H1 (cell line): ENCODE data around the gene CAPS. TPM values are rescaled to one million over a fixed set of nuclear protein-coding genes. Genes with fewer than 3 reads are reported as not detected.

Experiments used
- CTCF ChIA-PET: fragments of 300-600 bp; sonication (Branson Sonifier 250); formaldehyde crosslinking; loops from one replicate; lab custom pipeline; 2021; ENCODE audit not compliant: partially characterized antibody; lab: Charles Lee
- POLR2A ChIA-PET: fragments of 300-600 bp; sonication (Branson Sonifier 250); formaldehyde crosslinking; loops from one replicate; lab custom pipeline; 2021; ENCODE audit warnings: inconsistent platforms; ENCODE audit not compliant: partially characterized antibody; lab: Charles Lee
- DNase-seq, 2 experiments: peaks; one replicate each; pipeline versions ENCODE4 v3.0.0 to v3.0.0-alpha.2; 2010 to 2022; ENCODE audit warnings: low spot score in 2 of 2, low read depth in 1 of 2, mixed read lengths in 1 of 2
- FAIRE-seq: peaks from 2 replicates; lab custom pipeline; 2011; peaks lifted over from hg19 to GRCh38; lab: Jason Lieb, UNC
- H2AFZ ChIP-seq: 2 replicates; pipeline ENCODE4 v1.8.1; 2012; ENCODE audit warnings: low read length, inconsistent platforms
- H2AK5ac ChIP-seq: 2 replicates; pipeline ENCODE4 v1.6.1; 2013; ENCODE audit warnings: low read depth, low read length
- H2BK120ac ChIP-seq: replicated peaks from 2 replicates; pipeline ENCODE3; 2013; ENCODE audit warnings: low read depth, low read length, inconsistent platforms
- H2BK12ac ChIP-seq: 2 replicates; pipeline ENCODE4 v1.6.1; 2013; ENCODE audit warnings: low read depth, low read length
- H2BK15ac ChIP-seq: 2 replicates; pipeline ENCODE4 v1.6.1; 2013; ENCODE audit warnings: low read length
- H2BK20ac ChIP-seq: 2 replicates; pipeline ENCODE4 v1.6.1; 2013; ENCODE audit warnings: low read length
- H2BK5ac ChIP-seq: 2 replicates; pipeline ENCODE4 v1.6.1; 2013; ENCODE audit warnings: low read depth, low read length
- H3K14ac ChIP-seq: 2 replicates; pipeline ENCODE4 v1.6.1; 2013; ENCODE audit warnings: inconsistent platforms; ENCODE audit not compliant: insufficient read length
- H3K18ac ChIP-seq: 2 replicates; pipeline ENCODE4 v1.6.1; 2013; ENCODE audit warnings: low read length; ENCODE audit errors: extremely low read depth
- H3K23ac ChIP-seq: 2 replicates; pipeline ENCODE4 v1.6.1; 2013; ENCODE audit warnings: inconsistent platforms; ENCODE audit not compliant: insufficient read length
- H3K23me2 ChIP-seq: 2 replicates; pipeline ENCODE4 v1.6.1; 2013; ENCODE audit warnings: low read depth, low read length
- H3K27ac ChIP-seq: 2 replicates; pipeline ENCODE4 v1.6.1; 2011; ENCODE audit warnings: low read depth, low read length, inconsistent platforms
- H3K27me3 ChIP-seq, 4 experiments: replicated peaks in 1 of 4; 1 replicate in 1 of 4; 2 replicates in 3 of 4; pipeline versions ENCODE4 v1.6.1 to v1.8.1; 2011 to 2013; ENCODE audit warnings: low read length in 3 of 4, mild to moderate bottlenecking in 3 of 4, inconsistent platforms in 2 of 4, mixed read lengths in 2 of 4, moderate library complexity in 1 of 4; ENCODE audit not compliant: control insufficient read depth in 3 of 4, insufficient read depth in 3 of 4; ENCODE audit errors: extremely low read depth in 1 of 4
- H3K36me3 ChIP-seq, 4 experiments: 2 replicates each; pipeline versions ENCODE4 v1.6.1 to v1.8.1; 2011 to 2013; ENCODE audit warnings: mild to moderate bottlenecking in 4 of 4, low read length in 3 of 4, moderate library complexity in 2 of 4, control low read depth in 1 of 4, inconsistent platforms in 1 of 4; ENCODE audit not compliant: insufficient read depth in 4 of 4, control insufficient read depth in 2 of 4
- H3K4ac ChIP-seq: replicated peaks from 2 replicates; pipeline ENCODE3; 2013; ENCODE audit warnings: low read length, low read depth, mixed read lengths, inconsistent platforms; ENCODE audit not compliant: insufficient read length
- H3K4me1 ChIP-seq, 4 experiments: replicated peaks in 1 of 4; 1 replicate in 1 of 4; 2 replicates in 3 of 4; pipeline versions ENCODE4 v1.6.1 to v1.8.1; 2011 to 2013; ENCODE audit warnings: low read length in 3 of 4, inconsistent platforms in 2 of 4, mixed read lengths in 1 of 4; ENCODE audit not compliant: insufficient read depth in 4 of 4, control insufficient read depth in 3 of 4
- H3K4me2 ChIP-seq, 2 experiments: 2 replicates each; pipeline versions ENCODE4 v1.6.1 to v1.8.1; 2011 to 2013; ENCODE audit warnings: low read depth in 2 of 2, low read length in 2 of 2, control low read depth in 1 of 2, inconsistent platforms in 1 of 2, mild to moderate bottlenecking in 1 of 2; ENCODE audit not compliant: insufficient read depth in 1 of 2
- H3K4me3 ChIP-seq, 4 experiments: fragments of 200-600, 300-600 bp in 1 of 4; sonication (generic), shearing (Covaris generic), sonication (Bioruptor Twin) in 1 of 4; 2 replicates each; pipeline versions ENCODE4 v1.5.1 to v1.8.1; 2011 to 2016; ENCODE audit warnings: low read length in 4 of 4, low read depth in 3 of 4, control low read depth in 2 of 4, inconsistent platforms in 2 of 4, mild to moderate bottlenecking in 2 of 4, mixed read lengths in 1 of 4, moderate library complexity in 1 of 4; ENCODE audit not compliant: insufficient read depth in 2 of 4; ENCODE audit errors: extremely low read depth in 1 of 4
- H3K56ac ChIP-seq: replicated peaks from 2 replicates; pipeline ENCODE3; 2013; ENCODE audit warnings: low read depth, mild to moderate bottlenecking, mixed read lengths, low read length, inconsistent platforms; ENCODE audit not compliant: insufficient read length
- H3K79me1 ChIP-seq: 2 replicates; pipeline ENCODE4 v1.6.1; 2013; ENCODE audit warnings: low read depth, low read length, control low read depth
- H3K79me2 ChIP-seq, 2 experiments: 2 replicates each; pipeline versions ENCODE4 v1.6.1 to v1.8.1; 2012 to 2013; ENCODE audit warnings: low read length in 2 of 2, mild to moderate bottlenecking in 2 of 2, inconsistent platforms in 1 of 2; ENCODE audit not compliant: insufficient read depth in 2 of 2, control insufficient read depth in 1 of 2
- H3K9ac ChIP-seq, 4 experiments: replicated peaks in 1 of 4; 1 replicate in 1 of 4; 2 replicates in 3 of 4; pipeline versions ENCODE4 v1.6.1 to v1.8.1; 2011 to 2013; ENCODE audit warnings: low read depth in 3 of 4, low read length in 3 of 4, control low read depth in 2 of 4, mild to moderate bottlenecking in 2 of 4, moderate library complexity in 2 of 4, inconsistent platforms in 1 of 4; ENCODE audit errors: extremely low read depth in 1 of 4
- H3K9me3 ChIP-seq, 2 experiments: 2 replicates each; pipeline versions ENCODE4 v1.6.1 to v1.8.1; 2012 to 2013; ENCODE audit warnings: mild to moderate bottlenecking in 2 of 2, moderate library complexity in 2 of 2, control low read depth in 1 of 2, inconsistent platforms in 1 of 2, low read depth in 1 of 2, low read length in 1 of 2, mixed read lengths in 1 of 2; ENCODE audit not compliant: insufficient read depth in 2 of 2
- H4K20me1 ChIP-seq, 2 experiments: replicated peaks in 1 of 2; 2 replicates each; pipeline versions ENCODE3 to v1.8.1; 2011 to 2013; ENCODE audit warnings: inconsistent platforms in 2 of 2, low read length in 2 of 2, mild to moderate bottlenecking in 1 of 2; ENCODE audit not compliant: insufficient read depth in 2 of 2, control insufficient read depth in 1 of 2
- H4K5ac ChIP-seq: 2 replicates; pipeline ENCODE4 v1.6.1; 2013; ENCODE audit warnings: low read length, low read depth, mixed read lengths, inconsistent platforms; ENCODE audit not compliant: insufficient read length
- H4K8ac ChIP-seq: 2 replicates; pipeline ENCODE4 v1.8.0; 2013; ENCODE audit warnings: mild to moderate bottlenecking, moderate library complexity, low read length, inconsistent platforms; ENCODE audit not compliant: insufficient read depth; ENCODE audit errors: extremely low read depth
- H4K91ac ChIP-seq: replicated peaks from 2 replicates; pipeline ENCODE3; 2013; ENCODE audit warnings: low read length, mixed read lengths, inconsistent platforms; ENCODE audit not compliant: insufficient read length
- EGR1 ChIP-seq: IDR thresholded peaks from 2 replicates; pipeline ENCODE4 v1.6.1; 2011; ENCODE audit warnings: low read depth, low read length, borderline replicate concordance
- EP300 ChIP-seq, 2 experiments: IDR thresholded peaks; 1 replicate in 1 of 2; 2 replicates in 1 of 2; pipeline ENCODE4 v1.6.1; 2011 to 2012; ENCODE audit warnings: low read depth in 2 of 2, low read length in 2 of 2, mild to moderate bottlenecking in 2 of 2, borderline replicate concordance in 1 of 2, inconsistent platforms in 1 of 2, moderate library complexity in 1 of 2
- GTF2F1 ChIP-seq: IDR thresholded peaks from 2 replicates; pipeline ENCODE4 v1.6.1; 2012; ENCODE audit warnings: low read depth, low read length, improper control_type of control experiment, borderline replicate concordance
- JUND ChIP-seq: IDR thresholded peaks from 2 replicates; pipeline ENCODE4 v1.6.1; 2011; ENCODE audit warnings: mild to moderate bottlenecking, improper control_type of control experiment, low read length
- KDM4A ChIP-seq: IDR thresholded peaks from one replicate; pipeline ENCODE4 v1.7.1; 2012; ENCODE audit warnings: low read depth, mild to moderate bottlenecking, moderate library complexity, low read length, inconsistent platforms; ENCODE audit not compliant: severe bottlenecking
- MAFK ChIP-seq: IDR thresholded peaks from 2 replicates; pipeline ENCODE4 v1.6.1; 2012; ENCODE audit warnings: low read depth, mild to moderate bottlenecking, improper control_type of control experiment, low read length
- NANOG ChIP-seq: IDR thresholded peaks from 2 replicates; pipeline ENCODE4 v1.6.1; 2011; ENCODE audit warnings: low read length, low read depth, mild to moderate bottlenecking, inconsistent platforms; ENCODE audit not compliant: insufficient read depth, poor library complexity, severe bottlenecking
- NRF1 ChIP-seq: IDR thresholded peaks from 2 replicates; pipeline ENCODE4 v1.6.1; 2011; ENCODE audit warnings: mild to moderate bottlenecking, low read depth, low read length, improper control_type of control experiment
- RNF2 ChIP-seq: fragments of 200-900, 300-1000 bp; sonication (generic); IDR thresholded peaks from 2 replicates; pipeline ENCODE4 v1.7.1; 2016; ENCODE audit warnings: borderline replicate concordance, low read depth, mild to moderate bottlenecking, antibody characterized with exemption, low read length; ENCODE audit not compliant: poor library complexity, severe bottlenecking; ENCODE audit errors: missing control alignments
- SIRT6 ChIP-seq: IDR thresholded peaks from one replicate; pipeline ENCODE4 v1.7.1; 2012; ENCODE audit warnings: low read length, inconsistent platforms
- SIX5 ChIP-seq: IDR thresholded peaks from 2 replicates; pipeline ENCODE4 v1.6.1; 2011; ENCODE audit warnings: mild to moderate bottlenecking, low read depth, low read length
- SP2 ChIP-seq: IDR thresholded peaks from 2 replicates; pipeline ENCODE4 v1.6.1; 2012; ENCODE audit warnings: mild to moderate bottlenecking, low read length, inconsistent platforms
- WGBS, 2 experiments: shearing (Covaris generic) in 1 of 2; methylation state at CpG; one replicate each; pipeline versions ENCODE4 v1.1.6 to v1.1.7; 2013 to 2015; ENCODE audit warnings: low lambda C conversion rate in 2 of 2, mixed read lengths in 2 of 2, inconsistent platforms in 1 of 2, low coverage in 1 of 2, missing lambda C conversion rate in 1 of 2; ENCODE audit not compliant: insufficient replicate concordance in 2 of 2, insufficient coverage in 1 of 2, insufficient read length in 1 of 2; ENCODE audit errors: extremely low coverage in 1 of 2, missing lambda C conversion rate in 1 of 2; 5-methylcytosine and 5-hydroxymethylcytosine counted together
- polyA plus RNA-seq, 7 experiments: library from polyadenylated mRNA; depleted of rRNA in 3 of 7; stranded (reverse) in 5 of 7; unstranded in 2 of 7; fragments of >200 nt in 5 of 7; fragments of 200-250 nt in 2 of 7; gene quantifications; 1 replicate in 5 of 7; 2 replicates in 1 of 7; 4 replicates in 1 of 7; pipeline versions ENCODE4 v1.2.1 to v1.2.3, GENCODE V29; 2011 to 2013; ENCODE audit warnings: missing spikeins in 2 of 7, mixed read lengths in 2 of 7
- total RNA-seq: library from RNA; stranded (reverse); fragmentation: NEBNext Ultra II Directional; extraction: Animal tissue kit (Norgen Biotek cat#: 25700); gene quantifications from 2 replicates; pipeline ENCODE4 v1.2.1, GENCODE V29; 2021

Gene CAPS
- total and polyA plus RNA-seq, 2 of the 8 experiments (the other 6 are each of a cell fraction or from before 2014, with no cell fraction given), result 2.1 to 2.4 TPM

DNA sequence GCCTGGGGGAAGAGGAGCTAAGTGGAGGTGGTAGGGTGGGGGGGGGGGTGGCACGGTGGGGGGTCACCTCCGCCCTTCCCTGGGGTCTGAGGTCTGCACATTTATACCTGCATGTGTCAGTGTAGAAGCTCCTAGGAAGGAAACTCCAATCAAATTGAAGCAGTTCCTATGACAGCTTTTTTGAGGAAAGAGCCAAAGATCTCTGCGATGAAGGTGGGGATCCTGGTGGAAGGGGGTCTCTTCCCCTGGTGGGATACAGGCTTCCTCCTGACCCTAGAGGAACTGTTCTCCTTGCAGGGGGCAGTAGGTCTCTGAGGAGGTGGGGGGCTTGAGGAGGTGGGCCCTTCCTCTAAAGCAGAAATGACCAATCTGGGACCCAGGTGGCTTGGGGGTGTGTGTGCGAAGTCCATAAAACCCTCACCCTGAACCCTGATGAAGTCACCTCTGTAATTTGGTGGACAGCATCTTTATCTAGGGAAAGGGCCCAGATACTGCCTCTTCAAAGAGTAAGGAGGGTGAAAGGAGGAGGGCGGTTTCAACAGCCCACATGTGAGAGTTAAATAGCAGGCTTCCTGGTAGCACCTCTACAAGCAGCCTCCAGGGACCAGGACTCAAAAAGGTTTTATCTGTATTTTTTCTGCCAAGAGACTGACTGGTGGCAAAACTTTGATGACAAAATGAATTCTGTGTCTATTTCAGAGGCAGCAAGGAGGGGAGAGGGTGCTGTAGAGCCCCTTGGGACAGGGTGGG is 50.9 kb downstream of the CAPS start:
- Histone ChIP-seq H2AK5ac (no peak overlapping the region), H3K4ac (no peak overlapping the region), H3K56ac (no peak overlapping the region), H3K36me3 (no peaks in the 10 kb centered on the region), H4K20me1 (peaks cover 54 to 71% of the 10 kb centered on the region in 2 experiments), H3K23ac (no peak overlapping the region), H2BK5ac (no peak overlapping the region), H3K23me2 (no peaks in the 10 kb centered on the region), H2BK12ac (no peak overlapping the region), H2BK15ac (no peak overlapping the region), H3K4me1 (peaks cover 13 to 27% (median 16%) of the 10 kb centered on the region in 4 experiments), H2BK20ac (no peak overlapping the region), H3K14ac (no peak overlapping the region), H3K79me1 (peaks cover 52% of the 10 kb centered on the region), H3K9ac (no peak overlapping the region), H4K8ac (no peak overlapping the region), H4K91ac (no peak overlapping the region), H4K5ac (no peak overlapping the region), H3K79me2 (peaks cover 12 to 95% of the 10 kb centered on the region in 2 experiments; a peak in 3 of 4 replicates), H3K27ac (no peak overlapping the region), H3K27me3 (no peaks in the 10 kb centered on the region), H2BK120ac (no peak overlapping the region), H3K18ac (no peak overlapping the region), H2AFZ (no peak overlapping the region), H3K9me3 (no peaks in the 10 kb centered on the region), H3K4me2 (no peak overlapping the region), H3K4me3 (no peak overlapping the region)
- CTCF ChIA-PET, result interaction anchor here (0.8 to 3.9 kb wide), 2 partner anchors 14 to 22 kb away, joined by 4 to 48 read pairs; no protein-coding TSS in a partner anchor
- 94% methylated on average over 3 of the region's 5 CpGs; no CpG with 5 or more reads in 1 of the 2 experiments for whole genome bisulfite sequencing, 2 experiments
- no peak for DNase-seq
- FAIRE-seq, result no peak
- POLR2A ChIA-PET, result interaction anchor here (1.1 kb wide), 1 partner anchor 13 kb away, joined by 3 read pairs; the partner anchor contains the start of gene RANBP3
- no peak for TF ChIP-seq NANOG
- no peak for TF ChIP-seq EP300 (IDR thresholded peaks at IDR 0.05; ENCODE audit: borderline replicate concordance in 1 of 2, low read depth in 2 of 2, low read length in 2 of 2)
- TF ChIP-seq SIRT6, result no peak
- no peak for TF ChIP-seq NRF1
- TF ChIP-seq KDM4A, result no peak
- TF ChIP-seq JUND, result no peak
- TF ChIP-seq EGR1, result no peak
- TF ChIP-seq SP2, result no peak
- TF ChIP-seq RNF2, result no peak
- TF ChIP-seq SIX5, result no peak
- no peak for TF ChIP-seq GTF2F1
- no peak for TF ChIP-seq MAFK
